ENCODE results near the gene DNAJC15. TPM values are rescaled to one million over a fixed set of nuclear protein-coding genes. Genes with fewer than 3 reads are reported as not detected.

DNAJC15 gene
- total RNA-seq = 7.1 and 17.2 TPM in 2 replicates

GRCh38 chr13:43023289-43023963 is at the start of gene DNAJC15:
TSS of gene DNAJC15 (plus strand) at chr13:43023586. CDS start at chr13:43023627, 41 bp downstream.

GRCh38 chr13:42991898-42992763 is 31.3 kb upstream of the DNAJC15 start, which contains the start of gene EPSTI1:
TSS of gene EPSTI1 (minus strand) at chr13:42992241. CDS start at chr13:42992165, 76 bp downstream.

Other genes starting within 250 kb of the DNAJC15 start
- gene FAM216B, start 242.0 kb upstream of the DNAJC15 start, total RNA-seq = under 0.01 TPM in 1 of 2 replicates, not detected in the other
- 0.79 and 1.9 TPM in 2 replicates for gene EPSTI1, start 31.3 kb upstream of the DNAJC15 start, total RNA-seq